Left lung (tissue), 10 donors: ENCODE measurements around the gene PAK1. TPM values are rescaled to one million over a fixed set of nuclear protein-coding genes. Genes with fewer than 3 reads are reported as not detected.
A peak's percentile ranks its signal among the peaks of the same experiment; 100 is the strongest.

ENCODE experiments used
- ATAC-seq: fragments of 200-7000 bp; cut with Tn5 transposase; one replicate; pipeline ENCODE4 v1.9.1; 2020; ENCODE audit warnings: moderate library complexity
- DNase-seq, 4 donors: peaks; one replicate each; pipeline ENCODE4 v3.0.0-alpha.2; 2013 to 2020
- H3K27ac ChIP-seq, 2 donors: fragments of 200-600 bp; sonication (generic) in 1 of 2; one replicate each; pipeline versions ENCODE4 v1.5.0 to v1.8.0; 2020 to 2021
- H3K27me3 ChIP-seq, 2 donors: fragments of 200-600 bp; sonication (generic) in 1 of 2; one replicate each; pipeline versions ENCODE4 v1.5.0 to v1.8.0; 2020 to 2021
- H3K36me3 ChIP-seq, 2 donors: fragments of 200-600 bp; sonication (generic) in 1 of 2; one replicate each; pipeline versions ENCODE4 v1.5.0 to v1.8.0; 2020 to 2021
- H3K4me1 ChIP-seq, 2 donors: fragments of 200-600 bp; one replicate each; pipeline ENCODE4 v1.8.0; 2021
- H3K4me3 ChIP-seq, 2 donors: fragments of 200-600 bp; sonication (generic) in 1 of 2; one replicate each; pipeline versions ENCODE4 v1.5.0 to v1.8.0; 2020 to 2021; ENCODE audit warnings: mild to moderate bottlenecking in 1 of 2
- H3K9me3 ChIP-seq, 2 donors: fragments of 200-600 bp; sonication (generic) in 1 of 2; one replicate each; pipeline versions ENCODE4 v1.5.0 to v1.8.0; 2020 to 2021
- intact Hi-C, 2 donors: fragments of 100-400 bp; cut with DNase I; formaldehyde crosslinking; loops; one replicate each; pipeline versions ENCODE4 v1.11.2 to v1.14.2; 2022
- polyA plus RNA-seq, 6 donors: library from polyadenylated mRNA; unstranded; fragments of 120-200 nt; gene quantifications; one replicate each; pipeline ENCODE4 v1.2.1, GENCODE V29; 2013; ENCODE audit not compliant: insufficient read length in 6 of 6
- total RNA-seq, 2 donors: library from RNA; stranded (reverse); fragmentation: NEBNext Ultra II Directional; extraction: Animal tissue kit (Norgen Biotek cat#: 25700); gene quantifications; one replicate each; pipeline ENCODE4 v1.2.1, GENCODE V29; 2021
- TF ChIP-seq, protein P1 (sequence below), 2 donors: fragments of 200-600 bp; sonication (generic) in 1 of 2; IDR thresholded peaks; one replicate each; pipeline versions ENCODE4 v1.5.0 to v1.8.0; 2021; ENCODE audit warnings: antibody characterized with exemption in 2 of 2
- donor health status: DM: no; HTN: yes; CAD: no.
- donor health status: DM: no; HTN: no; CAD: no.

The PAK1 gene
- total and polyA plus RNA-seq, 8 donors: 32.4 to 61.4 (median 51.4) TPM

GRCh38 chr11:77510851-77511250 is 37.0 kb upstream of the PAK1 start:
- Histone ChIP-seq H3K27me3 (no peaks in the 10 kb centered on the region), H3K27ac (no peak overlapping the region), H3K4me1 (peaks cover 0 to 18% of the 10 kb centered on the region in 2 donors), H3K4me3 (no peak overlapping the region), H3K9me3 (no peaks in the 10 kb centered on the region), H3K36me3 (no peaks in the 10 kb centered on the region)
- DNase-seq (no peak), ATAC-seq (no peak)
- intact Hi-C loops: no loop called here
- TF ChIP-seq, protein P1, sequence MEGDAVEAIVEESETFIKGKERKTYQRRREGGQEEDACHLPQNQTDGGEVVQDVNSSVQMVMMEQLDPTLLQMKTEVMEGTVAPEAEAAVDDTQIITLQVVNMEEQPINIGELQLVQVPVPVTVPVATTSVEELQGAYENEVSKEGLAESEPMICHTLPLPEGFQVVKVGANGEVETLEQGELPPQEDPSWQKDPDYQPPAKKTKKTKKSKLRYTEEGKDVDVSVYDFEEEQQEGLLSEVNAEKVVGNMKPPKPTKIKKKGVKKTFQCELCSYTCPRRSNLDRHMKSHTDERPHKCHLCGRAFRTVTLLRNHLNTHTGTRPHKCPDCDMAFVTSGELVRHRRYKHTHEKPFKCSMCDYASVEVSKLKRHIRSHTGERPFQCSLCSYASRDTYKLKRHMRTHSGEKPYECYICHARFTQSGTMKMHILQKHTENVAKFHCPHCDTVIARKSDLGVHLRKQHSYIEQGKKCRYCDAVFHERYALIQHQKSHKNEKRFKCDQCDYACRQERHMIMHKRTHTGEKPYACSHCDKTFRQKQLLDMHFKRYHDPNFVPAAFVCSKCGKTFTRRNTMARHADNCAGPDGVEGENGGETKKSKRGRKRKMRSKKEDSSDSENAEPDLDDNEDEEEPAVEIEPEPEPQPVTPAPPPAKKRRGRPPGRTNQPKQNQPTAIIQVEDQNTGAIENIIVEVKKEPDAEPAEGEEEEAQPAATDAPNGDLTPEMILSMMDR (IDR thresholded peaks at IDR 0.05): no peak

GRCh38 chr11:77510095-77510494 is 36.2 kb upstream of the PAK1 start:
- Histone ChIP-seq H3K27me3 (no peaks in the 10 kb centered on the region), H3K4me1 (peaks cover 0 to 18% of the 10 kb centered on the region in 2 donors), H3K4me3 (no peak overlapping the region), H3K36me3 (no peaks in the 10 kb centered on the region), H3K27ac (no peak overlapping the region), H3K9me3 (no peaks in the 10 kb centered on the region)
- ATAC-seq (no peak), DNase-seq (no peak)
- intact Hi-C loops: no loop called here
- TF ChIP-seq, protein P1 (IDR thresholded peaks at IDR 0.05): no peak

- Histone ChIP-seq H3K4me3 (no peak overlapping the region), H3K27me3 (no peaks in the 10 kb centered on the region), H3K36me3 (no peaks in the 10 kb centered on the region), H3K27ac (no peak overlapping the region), H3K9me3 (no peaks in the 10 kb centered on the region), H3K4me1 (peaks cover 4 to 18% of the 10 kb centered on the region in 2 donors)
- ATAC-seq (no peak), DNase-seq (no peak)
- intact Hi-C loops: no loop called here
- TF ChIP-seq, protein P1 (IDR thresholded peaks at IDR 0.05): no peak
Observed at GRCh38 chr11:77508019-77508418, 34.1 kb upstream of the PAK1 start.

GRCh38 chr11:77506857-77507256 is 33.0 kb upstream of the PAK1 start:
- H3K4me3 ChIP-seq: no peak overlapping the region
- H3K27me3 ChIP-seq: no peaks in the 10 kb centered on the region
- TF ChIP-seq, protein P1 (IDR thresholded peaks at IDR 0.05): no peak
- intact Hi-C loops: no loop called here
- H3K36me3 ChIP-seq: no peaks in the 10 kb centered on the region
- H3K4me1 ChIP-seq: peaks cover 5 to 13% of the 10 kb centered on the region in 2 donors
- no peaks in the 10 kb centered on the region for H3K9me3 ChIP-seq
- no peak for DNase-seq
- no peak for ATAC-seq
- H3K27ac ChIP-seq: no peak overlapping the region

DNA sequence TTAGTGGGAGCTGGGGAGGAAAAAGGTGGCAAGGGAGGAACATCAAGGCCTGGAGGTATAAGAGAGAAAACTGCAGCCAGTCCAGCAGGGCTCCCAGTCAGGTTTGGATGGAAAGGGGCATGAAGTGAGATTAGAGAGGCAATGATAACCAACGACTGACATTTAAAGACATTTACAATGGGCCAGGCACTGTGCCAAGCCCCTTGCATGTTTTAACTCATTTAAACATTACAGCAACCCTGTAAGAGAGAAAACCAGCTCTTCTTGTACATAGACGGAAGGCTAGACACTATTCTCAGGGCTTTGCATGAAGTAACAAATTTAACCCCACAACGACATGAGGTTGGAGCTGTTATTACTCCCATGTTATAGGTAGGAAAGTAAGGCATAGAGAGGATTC is 32.1 kb upstream of the PAK1 start:
- TF ChIP-seq, protein P1 (IDR thresholded peaks at IDR 0.05): no peak
- Histone ChIP-seq H3K4me3 (no peak overlapping the region), H3K27me3 (no peaks in the 10 kb centered on the region), H3K4me1 (peaks cover 5 to 10% of the 10 kb centered on the region in 2 donors), H3K27ac (no peak overlapping the region), H3K36me3 (no peaks in the 10 kb centered on the region), H3K9me3 (no peaks in the 10 kb centered on the region)
- DNase-seq (peak in 1 of 4 donors; percentile 7), ATAC-seq (no peak)
- intact Hi-C loops: no loop called here
